H1 (cell line): ENCODE measurements around the gene EBF3. TPM values are rescaled to one million over a fixed set of nuclear protein-coding genes. Genes with fewer than 3 reads are reported as not detected.

Source experiments
- ATF2 ChIP-seq: IDR thresholded peaks from 2 replicates; pipeline ENCODE4 v1.6.1; 2012; ENCODE audit warnings: low read length, inconsistent platforms
- CBX5 ChIP-seq: fragments of 300-800, 300-1000 bp; sonication (generic); IDR thresholded peaks from 2 replicates; pipeline ENCODE4 v1.7.1; 2016; ENCODE audit warnings: antibody characterized with exemption, low read length, low read depth
- CEBPB ChIP-seq: IDR thresholded peaks from 2 replicates; pipeline ENCODE4 v1.6.1; 2012; ENCODE audit warnings: low read depth, low read length
- CTCF ChIP-seq, 3 experiments: IDR thresholded peaks; 1 replicate in 2 of 3; 2 replicates in 1 of 3; pipeline versions ENCODE4 v1.5.1 to v1.6.1; 2011; ENCODE audit warnings: low read length in 3 of 3, mild to moderate bottlenecking in 3 of 3, inconsistent platforms in 2 of 3, low read depth in 1 of 3, moderate library complexity in 1 of 3; ENCODE audit not compliant: insufficient read depth in 1 of 3; ENCODE audit errors: control extremely low read depth in 1 of 3
- RAD21 ChIP-seq, 2 experiments: IDR thresholded peaks in 1 of 2; conservative IDR thresholded peaks in 1 of 2; 2 replicates each; pipeline ENCODE4 v1.6.1; 2011; ENCODE audit warnings: low read depth in 2 of 2, low read length in 2 of 2, improper control_type of control experiment in 1 of 2, inconsistent platforms in 1 of 2, mild to moderate bottlenecking in 1 of 2, moderate library complexity in 1 of 2
- SP4 ChIP-seq: IDR thresholded peaks from 2 replicates; pipeline ENCODE4 v1.6.1; 2012; ENCODE audit warnings: low read length, inconsistent platforms
- polyA plus RNA-seq, 7 experiments: library from polyadenylated mRNA; depleted of rRNA in 3 of 7; stranded (reverse) in 5 of 7; unstranded in 2 of 7; fragments of >200 nt in 5 of 7; fragments of 200-250 nt in 2 of 7; gene quantifications; 1 replicate in 5 of 7; 2 replicates in 1 of 7; 4 replicates in 1 of 7; pipeline versions ENCODE4 v1.2.1 to v1.2.3, GENCODE V29; 2011 to 2013; ENCODE audit warnings: missing spikeins in 2 of 7, mixed read lengths in 2 of 7
- total RNA-seq: library from RNA; stranded (reverse); fragmentation: NEBNext Ultra II Directional; extraction: Animal tissue kit (Norgen Biotek cat#: 25700); gene quantifications from 2 replicates; pipeline ENCODE4 v1.2.1, GENCODE V29; 2021

The EBF3 gene
- total and polyA plus RNA-seq, 2 of the 8 experiments (the other 6 are each of a cell fraction or from before 2014, with no cell fraction given) = 0.08 to 0.26 TPM

- TF ChIP-seq CTCF (IDR thresholded peaks at IDR 0.05; ENCODE audit: control extremely low read depth in 1 of 3, insufficient read depth in 1 of 3, low read depth in 1 of 3, low read length in 3 of 3) (no peak), CBX5 (no peak), SP4 (no peak), CEBPB (no peak), ATF2 (no peak), RAD21 (IDR thresholded peaks at IDR 0.05 in 1 of 2, conservative IDR thresholded peaks at IDR 0.05 in 1 of 2; ENCODE audit: low read depth in 2 of 2, low read length in 2 of 2) (no peak)
Observed at GRCh38 chr10:129792141-129792540, 171.9 kb downstream of the EBF3 start (continued).
